GM21576 (cell line): ENCODE results near the gene PKD1L1.
"Not testable (repeated sequence)": the region's sequence is repeated elsewhere in the genome, so short reads cannot be mapped to it uniquely, and the experiment has no call there.

Experiments used
- ATAC-seq: cut with Tn5 transposase; IDR thresholded peaks from one replicate; pipeline ENCODE4 v1.9.1; 2021; ENCODE audit warnings: mild to moderate bottlenecking, moderate library complexity; ENCODE audit not compliant: unreplicated experiment

PKD1L1 gene

GRCh38 chr7:47796347-47796746 lies 151.9 kb downstream of the PKD1L1 start:
- ATAC-seq: no peak

GRCh38 chr7:47795631-47796030 lies 152.6 kb downstream of the PKD1L1 start:
- no peak for ATAC-seq

GRCh38 chr7:47795126-47795525 lies 153.1 kb downstream of the PKD1L1 start:
- not testable (repeated sequence) for ATAC-seq

GRCh38 chr7:47794016-47794415 lies 154.2 kb downstream of the PKD1L1 start:
- ATAC-seq: no peak

- ATAC-seq: not testable (repeated sequence)
Measured at GRCh38 chr7:47793186-47793585, 155.1 kb downstream of the PKD1L1 start.

- no peak for ATAC-seq
Measured at GRCh38 chr7:47792521-47793121, 155.6 kb downstream of the PKD1L1 start.

- no peak for ATAC-seq
Measured at GRCh38 chr7:47791682-47792081, 156.6 kb downstream of the PKD1L1 start.

GRCh38 chr7:47788083-47788482 lies 160.2 kb downstream of the PKD1L1 start:
- no peak for ATAC-seq

GRCh38 chr7:47787249-47788069 lies 160.8 kb downstream of the PKD1L1 start:
- ATAC-seq: no peak

- ATAC-seq: no peak
Measured at GRCh38 chr7:47786557-47787248, 161.6 kb downstream of the PKD1L1 start.

GRCh38 chr7:47785923-47786556 lies 162.2 kb downstream of the PKD1L1 start:
- no peak for ATAC-seq

GRCh38 chr7:47783456-47784223 lies 164.6 kb downstream of the PKD1L1 start:
- no peak for ATAC-seq

- ATAC-seq: no peak
Measured at GRCh38 chr7:47782792-47783191, 165.5 kb downstream of the PKD1L1 start.

- no peak for ATAC-seq
Measured at GRCh38 chr7:47782022-47782421, 166.2 kb downstream of the PKD1L1 start.

GRCh38 chr7:47780555-47780954 lies 167.7 kb downstream of the PKD1L1 start:
- no peak for ATAC-seq

- ATAC-seq: no peak
Measured at GRCh38 chr7:47779341-47779771, 168.9 kb downstream of the PKD1L1 start.

- no peak for ATAC-seq
Measured at GRCh38 chr7:47778153-47778661, 170.1 kb downstream of the PKD1L1 start.

- ATAC-seq: no peak
Measured at GRCh38 chr7:47777531-47778152, 170.6 kb downstream of the PKD1L1 start.

- no peak for ATAC-seq
Measured at GRCh38 chr7:47776335-47776734, 171.9 kb downstream of the PKD1L1 start.

GRCh38 chr7:47775238-47775637 lies 173.0 kb downstream of the PKD1L1 start:
- ATAC-seq: no peak
